NOMO-1 (cell line): ENCODE data around the gene LDB2.
A peak's percentile ranks its signal among the peaks of the same experiment; 100 is the strongest.

ENCODE experiments used
- DNase-seq, 2 experiments: peaks; one replicate each; lab custom pipeline; 2025; ENCODE audit not compliant: unreplicated experiment in 2 of 2; lab: John Stamatoyannopoulos, UW

LDB2 gene

DNA sequence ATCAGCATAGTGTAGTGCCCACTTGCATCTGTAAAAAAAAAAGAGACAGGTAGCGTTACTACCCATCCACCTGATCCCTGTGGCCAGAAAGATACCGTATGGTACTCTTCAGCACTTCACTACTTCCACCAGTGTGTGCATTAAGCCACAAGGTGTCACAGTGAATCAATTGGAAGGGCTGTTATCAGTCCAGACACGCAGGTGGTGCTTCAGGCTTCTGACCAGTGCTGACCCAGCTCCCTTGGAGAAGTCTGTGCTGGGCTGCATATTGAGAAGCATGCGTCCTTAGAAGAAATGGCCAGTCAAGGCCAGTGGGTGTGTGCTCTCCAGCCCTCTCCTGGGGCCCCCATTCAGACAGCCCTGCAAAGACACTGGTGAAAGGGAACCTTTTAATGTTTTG, 10.6 kb downstream of the LDB2 start:
- DNase-seq, result no peak

DNA sequence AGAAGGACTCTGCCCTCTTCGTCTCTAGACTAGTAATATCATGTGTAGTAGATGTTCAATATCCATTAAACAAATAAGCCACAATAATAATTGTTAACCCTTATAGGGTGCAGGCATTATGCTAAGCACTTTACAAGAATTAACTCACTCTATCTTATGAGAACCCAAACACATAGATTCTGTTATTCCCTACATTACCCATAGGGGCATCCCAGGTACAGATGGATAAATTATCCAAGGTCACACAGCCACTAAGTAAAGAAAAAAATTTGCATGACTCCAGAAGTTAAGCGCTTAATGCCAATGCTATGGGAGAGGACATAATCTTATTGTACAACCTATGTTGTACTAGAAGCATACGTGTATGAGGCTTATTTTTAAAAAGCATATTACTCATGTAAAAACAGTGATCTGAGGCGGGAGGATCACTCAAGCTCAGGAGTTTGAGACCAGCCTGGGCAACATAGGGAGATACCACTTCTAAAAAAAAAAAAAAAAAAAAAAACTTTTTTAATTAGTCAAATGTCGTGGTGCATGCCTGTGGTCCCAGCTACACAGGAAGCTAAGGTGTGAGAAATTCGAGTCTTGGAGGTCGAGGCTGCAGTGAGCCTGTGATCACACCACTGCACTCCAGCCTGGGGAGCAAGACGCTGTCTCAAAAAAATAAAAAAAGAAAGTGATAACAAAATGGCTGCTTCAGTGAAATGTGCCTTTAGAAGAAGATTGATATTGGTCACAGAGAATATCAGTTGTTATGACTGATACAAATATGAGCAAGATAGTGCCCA, 13.6 kb downstream of the LDB2 start:
- DNase-seq, result no peak

DNA sequence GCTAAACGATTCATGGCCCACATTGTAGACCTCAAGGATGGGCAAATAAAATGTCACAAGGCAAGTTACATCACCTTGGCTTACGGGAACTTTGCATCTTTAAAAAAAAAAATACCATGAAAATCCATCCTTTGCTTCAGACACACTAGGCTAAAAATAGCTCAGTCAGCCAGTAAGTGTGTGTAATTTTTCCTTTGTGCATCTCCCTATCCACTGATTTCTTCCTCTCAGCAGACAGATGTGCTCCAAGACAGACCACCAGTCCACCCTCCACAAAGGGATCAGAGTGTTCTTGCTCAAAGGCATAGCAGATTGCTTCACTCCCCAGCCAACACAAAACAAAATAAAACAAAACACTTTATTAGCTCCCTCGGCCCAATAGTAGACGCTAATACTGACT, 14.6 kb downstream of the LDB2 start:
- DNase-seq, result no peak

DNA sequence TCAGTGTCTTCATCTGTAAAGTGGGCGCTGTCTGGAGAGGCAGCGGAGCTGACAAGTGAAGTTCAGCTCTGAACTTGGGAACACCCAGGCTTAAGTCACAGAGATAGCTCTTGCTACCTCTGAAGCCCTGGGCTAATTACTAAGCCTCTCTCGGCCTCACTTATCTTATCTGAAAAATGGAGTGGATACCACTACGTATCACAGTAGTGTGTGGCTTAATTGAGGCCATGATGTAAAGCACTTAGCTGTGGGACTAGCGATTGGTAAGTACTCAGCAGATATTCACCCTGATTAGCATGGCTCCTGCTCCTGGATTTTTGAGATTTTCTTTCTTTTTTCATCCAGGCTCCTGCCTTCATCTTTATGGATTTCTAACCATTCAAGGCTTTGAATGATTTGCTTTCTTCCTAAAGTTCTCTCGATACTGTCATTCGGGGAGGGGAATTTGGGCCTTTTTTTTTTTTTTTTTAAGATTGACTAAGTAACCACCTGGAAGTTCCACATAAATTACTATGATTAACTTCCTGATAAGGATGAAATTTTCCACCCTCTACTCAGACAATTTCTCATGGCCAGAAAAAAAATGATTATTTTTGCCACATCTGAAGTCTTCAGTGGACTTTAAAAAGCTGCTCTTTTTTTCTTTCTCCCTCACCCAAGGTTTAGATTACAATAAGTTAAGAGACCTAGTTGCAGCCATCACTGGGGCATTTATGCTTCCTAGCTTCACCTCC, 17.1 kb downstream of the LDB2 start:
- no peak for DNase-seq

DNA sequence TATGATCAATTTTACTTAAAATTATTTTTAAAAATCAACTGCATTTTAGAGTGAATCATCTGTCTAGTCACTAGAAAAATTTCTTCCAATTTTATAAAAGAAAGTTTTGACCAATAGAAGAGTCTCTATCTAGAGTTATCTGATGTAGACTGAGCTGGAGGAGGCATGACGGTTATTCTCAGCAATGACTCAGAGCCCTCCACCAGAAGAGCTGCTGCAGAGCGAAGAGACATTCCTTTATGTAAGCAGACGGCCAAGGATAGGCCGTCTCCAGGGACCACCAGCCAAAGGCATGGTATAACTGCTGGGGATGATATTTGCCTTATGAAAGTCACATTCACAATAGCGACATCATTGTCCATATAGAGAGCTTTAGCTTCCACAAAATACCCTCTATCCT, 23.0 kb downstream of the LDB2 start:
- DNase-seq, result no peak

DNA sequence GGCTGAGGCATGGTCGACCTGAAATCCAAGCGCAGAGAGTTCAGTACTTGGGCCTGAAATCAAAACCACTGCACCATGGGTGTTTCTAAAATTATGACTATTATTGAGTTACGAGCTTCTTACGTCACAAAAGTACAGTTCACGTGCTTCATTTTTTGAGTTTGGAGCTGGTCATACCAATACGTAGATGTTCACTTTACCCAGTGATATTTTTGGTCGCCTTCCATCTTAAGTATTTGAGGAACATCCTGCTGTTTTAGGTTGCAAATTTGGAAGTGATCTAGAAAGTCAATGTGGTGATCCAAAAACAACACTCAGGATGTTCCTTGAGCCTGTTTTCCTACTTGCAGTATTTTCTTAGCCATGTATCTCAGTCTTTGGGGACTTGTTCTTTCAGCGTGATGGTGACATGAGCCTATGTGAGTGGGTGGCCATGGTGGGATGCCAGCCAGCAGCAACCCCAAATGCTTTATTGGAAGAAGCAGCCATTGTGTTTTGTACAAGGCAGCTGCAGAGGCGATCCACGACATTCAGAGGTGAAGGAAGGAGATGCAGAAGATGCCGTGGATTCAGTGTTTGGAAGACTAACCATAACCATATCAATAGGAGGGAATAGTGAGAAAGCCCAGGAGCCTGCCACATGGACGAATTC, 28.7 kb downstream of the LDB2 start:
- no peak for DNase-seq

DNA sequence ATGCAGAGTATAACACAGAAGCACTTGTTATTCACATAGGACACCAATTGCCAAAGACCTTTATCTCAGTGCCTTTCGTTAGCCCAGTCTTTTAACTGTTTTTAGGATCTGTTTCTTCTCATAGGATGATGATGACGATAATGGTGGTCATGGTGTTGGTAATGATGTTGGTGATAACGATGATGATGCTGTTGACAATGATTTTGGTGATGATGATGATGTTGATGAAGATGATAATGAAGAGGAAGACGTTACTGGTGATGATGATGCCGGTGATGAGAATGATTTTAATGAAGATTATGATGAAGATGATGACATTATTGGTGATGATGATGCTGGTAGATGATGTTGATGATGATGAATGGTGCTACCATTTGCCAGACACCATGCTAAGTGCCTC, 29.8 kb downstream of the LDB2 start:
- no peak for DNase-seq

DNA sequence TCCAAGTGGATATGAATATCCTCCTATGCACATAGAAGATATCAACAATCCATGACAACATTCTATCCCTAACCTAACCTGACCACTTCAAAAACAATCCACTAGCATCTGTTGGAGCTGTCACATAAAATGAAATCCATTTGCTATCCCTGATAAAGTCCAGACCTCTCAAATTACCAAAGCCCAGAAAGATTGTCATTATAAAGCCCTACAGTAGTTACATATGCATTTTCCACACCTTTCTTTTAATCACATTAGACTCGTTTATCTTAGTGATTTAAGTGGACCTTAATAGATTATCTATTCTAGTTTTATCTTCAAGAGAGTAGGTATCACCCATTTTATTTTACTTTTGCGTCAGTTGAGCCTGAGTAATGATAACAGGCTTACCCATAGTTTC, 30.6 kb downstream of the LDB2 start:
- DNase-seq, result no peak

DNA sequence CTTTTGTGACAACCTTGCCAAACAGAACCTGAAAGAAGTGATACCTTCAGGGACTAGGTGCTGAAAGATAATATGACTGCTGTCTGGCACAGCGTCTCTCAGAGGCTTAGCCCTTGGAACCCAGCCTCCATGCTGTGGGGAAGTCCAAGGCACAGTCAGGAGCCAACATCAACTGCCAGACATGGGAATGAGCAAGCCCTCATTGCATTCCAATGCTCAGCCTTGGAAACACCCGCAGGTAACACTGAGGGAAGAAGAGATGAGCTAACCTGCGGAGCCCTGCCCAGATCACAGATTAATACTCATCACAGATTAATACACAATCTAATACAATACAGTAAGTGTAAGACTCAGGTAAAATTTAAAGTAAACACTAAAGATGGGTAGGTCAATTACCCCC, 31.5 kb downstream of the LDB2 start:
- no peak for DNase-seq

DNA sequence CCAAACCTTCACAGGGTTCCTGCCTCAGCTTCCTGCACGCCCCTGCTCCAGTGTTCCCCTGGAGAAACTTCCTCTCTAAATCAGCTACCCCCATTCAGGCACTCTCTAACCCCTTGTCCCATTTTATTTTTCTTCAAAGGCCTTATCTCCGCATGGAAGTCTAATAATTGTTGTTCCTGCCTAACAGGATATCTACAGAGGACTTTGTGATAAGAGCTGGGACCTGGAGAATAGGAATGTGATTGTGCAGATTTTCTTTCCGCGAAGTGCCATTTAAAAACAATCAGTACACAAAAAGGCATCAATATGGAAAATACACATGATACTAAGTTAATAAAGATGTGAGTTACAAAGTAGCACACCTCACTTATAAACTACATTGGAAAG, 32.6 kb downstream of the LDB2 start:
- no peak for DNase-seq

DNA sequence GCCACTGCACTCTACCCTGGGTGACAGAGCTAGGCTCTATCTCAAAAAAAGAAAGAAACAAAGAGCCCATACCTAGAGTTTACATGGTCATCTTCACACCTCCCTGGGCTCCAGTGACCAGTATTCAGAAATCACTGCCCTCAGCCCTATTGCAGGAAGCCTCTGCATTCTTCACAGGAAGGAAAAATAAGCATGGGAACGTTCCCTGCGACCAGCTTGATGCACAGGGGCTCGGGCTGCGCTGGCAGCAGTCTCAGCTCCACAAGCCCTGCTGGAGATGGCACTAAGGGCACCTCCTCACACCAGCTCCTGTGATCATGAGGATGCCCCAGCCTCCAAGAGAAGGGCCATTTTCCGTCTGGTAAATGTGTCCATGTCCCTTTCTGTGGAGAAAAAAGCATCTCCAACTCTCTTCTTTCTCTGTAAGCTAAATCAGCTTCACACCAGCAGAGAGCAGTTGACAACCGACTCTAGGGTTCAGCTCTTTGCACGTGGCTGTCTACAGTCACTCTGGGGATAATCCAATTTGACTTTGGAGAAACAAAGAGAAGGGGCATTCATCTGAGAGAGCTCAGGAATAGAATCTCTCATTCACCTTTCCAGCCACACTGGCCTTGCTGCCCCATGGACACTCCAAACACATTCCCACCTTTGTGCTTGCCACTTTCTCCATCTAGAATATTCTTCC, 33.1 kb downstream of the LDB2 start:
- DNase-seq, result no peak

DNA sequence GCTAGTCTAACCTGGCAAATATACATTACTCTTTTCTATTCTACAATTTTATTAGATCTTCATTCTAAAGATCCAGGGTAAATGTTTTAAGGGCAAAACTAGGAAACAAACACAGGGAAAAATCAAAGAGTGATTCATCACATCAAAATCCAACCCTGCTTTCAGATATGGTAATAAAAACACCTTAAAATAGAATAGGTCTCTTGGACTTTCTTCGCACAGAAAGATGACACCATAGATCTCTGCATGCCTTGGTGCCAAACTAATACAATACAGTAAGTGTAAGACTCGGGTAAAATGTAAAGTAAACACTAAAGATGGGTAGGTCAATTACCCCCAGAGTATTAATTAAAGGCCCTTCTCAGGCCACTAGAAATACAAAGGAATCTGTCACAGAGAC, 34.2 kb downstream of the LDB2 start:
- peak in 1 of 2 experiments; percentile 74 for DNase-seq

DNA sequence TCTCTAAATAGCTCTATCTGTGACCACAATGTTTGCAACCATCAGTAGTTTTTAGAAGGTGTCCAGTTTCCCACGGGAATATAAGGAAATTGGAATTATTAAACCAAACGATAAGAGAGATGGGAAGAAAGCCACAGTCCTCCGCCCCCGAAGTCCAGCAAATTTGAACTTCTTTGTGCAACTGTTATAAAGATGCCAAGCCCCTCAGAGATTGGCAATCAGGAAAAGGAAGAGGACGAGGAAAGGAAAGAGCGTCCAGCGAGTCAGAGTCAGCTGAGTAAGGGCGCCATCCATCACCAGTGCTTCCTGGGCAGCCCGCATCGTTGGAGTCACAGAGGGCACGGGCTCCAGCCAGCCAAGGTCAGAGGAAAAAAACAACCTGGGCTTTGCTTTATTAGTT, 35.7 kb downstream of the LDB2 start:
- DNase-seq, result no peak

DNA sequence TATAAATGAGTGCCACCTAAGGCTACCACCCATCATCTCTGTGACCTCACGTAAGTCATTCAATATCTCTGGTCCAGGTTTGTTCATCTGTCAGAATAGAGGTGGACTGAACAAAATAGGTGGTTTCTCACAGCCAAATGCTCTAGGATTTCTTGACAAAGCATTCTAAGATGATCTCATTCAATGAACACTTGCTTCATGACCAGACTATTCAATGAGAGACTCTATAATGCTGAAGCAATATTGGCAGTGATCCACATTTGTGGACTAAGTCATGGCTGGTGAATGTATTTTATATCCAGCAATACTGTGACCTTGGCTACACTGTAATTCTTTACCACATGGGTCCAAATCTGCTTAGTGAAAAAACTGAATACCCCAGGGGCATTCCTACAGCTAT, 37.9 kb downstream of the LDB2 start:
- DNase-seq, result no peak

DNA sequence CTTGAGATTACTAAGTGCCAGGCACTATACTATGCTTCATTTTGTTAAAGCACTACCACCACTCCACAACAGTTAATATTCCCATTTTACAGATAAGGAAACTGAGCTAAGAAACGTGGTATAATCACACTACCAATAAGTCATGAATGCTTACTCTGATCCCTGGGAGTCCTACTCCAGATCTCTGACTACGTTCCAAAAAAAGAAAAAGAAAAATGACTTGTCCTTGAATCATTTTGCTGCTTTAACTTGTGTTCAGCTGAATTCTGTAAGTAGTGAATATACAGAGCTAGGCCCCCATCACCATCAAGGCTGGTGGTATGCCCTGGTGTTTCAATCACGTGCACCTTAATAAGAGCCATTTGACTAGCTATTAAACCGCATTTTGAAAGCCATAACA, 39.4 kb downstream of the LDB2 start:
- no peak for DNase-seq

DNA sequence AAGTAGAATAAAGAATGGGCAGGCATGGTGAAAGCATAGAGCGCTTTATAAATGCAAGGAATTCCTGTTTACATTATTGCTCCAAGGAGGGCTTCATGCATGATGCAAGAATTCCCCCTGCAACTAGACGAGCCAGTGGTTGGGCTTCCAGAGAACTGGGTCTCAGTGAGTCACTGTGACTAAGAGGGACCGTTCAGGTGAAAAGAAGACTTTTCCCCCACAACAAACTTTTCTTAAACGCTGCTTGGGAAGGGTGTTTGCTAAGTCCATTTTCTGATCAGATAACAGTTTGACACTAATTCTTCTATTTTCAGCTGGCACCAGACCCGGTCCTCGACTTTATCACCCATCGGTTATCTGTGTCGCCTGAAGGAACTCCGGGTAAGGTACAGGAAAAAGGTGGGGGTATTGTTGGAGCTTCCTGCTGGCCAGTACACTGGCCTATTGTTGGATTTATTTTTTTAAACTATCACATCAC, 40.1 kb downstream of the LDB2 start:
- no peak for DNase-seq

DNA sequence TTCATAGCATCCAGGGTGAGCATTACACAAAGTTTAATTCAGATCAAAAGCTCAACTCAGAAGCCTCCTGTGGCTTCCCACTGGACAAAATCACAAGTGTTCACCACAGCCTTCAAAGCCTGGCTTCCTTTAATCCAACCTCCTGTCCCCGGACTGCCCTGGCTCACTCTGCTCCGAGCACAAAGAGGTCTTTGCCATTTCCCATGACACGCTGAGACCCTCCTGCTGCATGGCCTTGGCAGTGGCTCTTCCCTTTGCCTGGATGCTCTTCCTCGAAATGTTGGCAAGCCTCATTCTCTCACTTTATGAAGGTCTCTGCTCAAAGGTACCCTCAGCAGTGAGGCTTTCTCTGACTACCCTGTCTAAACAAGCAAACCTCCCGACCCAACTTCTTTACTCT, 41.0 kb downstream of the LDB2 start:
- no peak for DNase-seq

DNA sequence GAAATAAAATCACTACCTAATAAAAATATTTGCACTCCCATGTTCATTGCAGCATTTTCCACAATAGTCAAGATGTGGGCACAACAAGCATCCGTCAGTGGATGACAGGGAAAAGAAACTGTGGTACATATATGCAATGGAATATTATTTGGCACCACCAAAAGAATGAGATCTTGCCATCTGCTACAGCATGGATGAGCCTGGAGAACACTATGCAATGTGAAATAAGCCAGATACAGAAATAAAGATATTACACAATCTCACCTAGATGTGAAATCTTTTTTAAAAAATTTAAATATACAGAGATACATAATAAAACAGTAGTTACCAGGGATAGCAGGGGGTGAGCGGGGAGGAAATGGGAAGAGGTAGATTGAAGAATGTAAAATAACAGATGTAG, 44.8 kb downstream of the LDB2 start:
- no peak for DNase-seq

DNA sequence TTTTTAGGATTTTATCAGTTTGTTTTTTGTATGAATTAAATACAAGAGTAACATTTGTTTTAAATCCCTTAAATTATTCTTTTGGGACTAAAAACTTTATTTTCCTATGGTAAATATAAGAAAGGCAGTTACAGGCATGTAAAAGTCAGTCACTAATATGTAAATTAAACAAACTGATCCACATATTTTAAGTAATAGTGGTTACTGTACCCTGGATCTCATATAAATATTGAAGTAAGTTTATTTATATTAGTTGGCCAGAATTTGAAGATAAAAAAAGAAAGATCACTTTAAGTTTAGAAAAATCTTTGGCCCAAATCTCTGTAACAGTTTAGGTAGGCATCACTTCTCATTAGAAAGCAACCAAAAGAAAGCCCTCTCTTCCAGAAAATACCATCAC, 45.8 kb downstream of the LDB2 start:
- DNase-seq, result no peak

DNA sequence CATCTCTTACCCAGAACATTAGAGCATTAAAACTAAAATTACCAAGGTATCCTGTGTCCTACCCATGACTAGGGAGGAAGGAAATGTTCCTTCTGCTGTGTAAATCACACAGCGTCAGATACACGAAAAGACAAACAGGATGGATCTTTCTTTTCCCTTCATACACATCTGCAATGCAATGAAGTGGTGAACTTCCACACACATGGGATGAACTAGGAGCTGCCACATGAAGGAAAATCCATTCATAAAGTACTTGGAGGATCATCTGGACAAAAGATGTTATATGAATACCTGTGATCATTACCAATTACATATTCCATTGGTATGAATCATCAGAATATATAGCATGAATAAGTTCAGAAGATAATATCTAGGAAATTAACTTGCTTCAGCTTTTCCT, 46.2 kb downstream of the LDB2 start:
- no peak for DNase-seq

DNA sequence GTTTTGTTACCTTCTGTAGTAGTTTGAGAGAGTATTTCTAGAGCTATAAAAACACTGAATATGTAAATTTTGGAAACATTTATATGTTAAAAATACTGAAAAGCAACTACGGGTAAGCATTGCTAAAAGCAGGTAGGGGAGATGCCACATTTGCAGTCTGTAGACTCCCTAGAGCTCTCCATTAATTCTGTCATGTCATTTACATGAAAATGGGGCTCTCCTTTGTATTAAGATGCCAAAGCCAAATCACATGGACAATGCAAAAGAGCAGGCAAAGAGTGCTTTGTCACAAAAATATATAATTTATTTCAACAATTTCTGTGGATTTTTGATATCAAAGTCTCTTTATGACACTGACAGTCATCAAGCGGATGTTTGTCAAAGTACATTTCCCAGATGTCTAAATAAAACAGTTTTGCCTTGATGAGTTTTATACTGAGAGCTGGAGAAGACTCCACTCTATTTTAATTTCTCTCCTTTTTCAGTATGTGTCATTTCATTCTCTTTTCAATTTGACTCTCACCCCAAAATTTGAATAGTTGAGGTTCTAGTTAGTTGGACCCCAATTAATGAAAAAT, 51.8 kb downstream of the LDB2 start:
- no peak for DNase-seq
